ENCODE data around the gene PXDN. TPM values are rescaled to one million over a fixed set of nuclear protein-coding genes. Genes with fewer than 3 reads are reported as not detected.
"Not testable (repeated sequence)": the region's sequence is repeated elsewhere in the genome, so short reads cannot be mapped to it uniquely, and the experiment has no call there.

Gene PXDN
- total RNA-seq, 2 experiments from 2014 or later = 0.86 to 1.8 TPM

GRCh38 chr2:1709335-1709605 is 35.0 kb downstream of the PXDN start:
- Mint-ChIP-seq H3K27me3 (no peaks in the 10 kb centered on the region), H3K4me3 (no peak overlapping the region), H3K4me1 (no peaks in the 10 kb centered on the region), H3K27ac (no peak overlapping the region), H3K9me3 (no peaks in the 10 kb centered on the region), H3K36me3 (no peaks in the 10 kb centered on the region)
- DNase-seq = no peak
- ATAC-seq (ENCODE audit: low read depth) = no peak
- POLR2A ChIA-PET = no interaction called here

GRCh38 chr2:1708476-1709334 is 35.6 kb downstream of the PXDN start:
- DNase-seq (no peak), ATAC-seq (ENCODE audit: low read depth) (no peak)
- Mint-ChIP-seq H3K4me3 (no peak overlapping the region), H3K9me3 (no peaks in the 10 kb centered on the region), H3K27ac (no peak overlapping the region), H3K36me3 (no peaks in the 10 kb centered on the region), H3K4me1 (no peaks in the 10 kb centered on the region), H3K27me3 (no peaks in the 10 kb centered on the region)
- POLR2A ChIA-PET = no interaction called here

GRCh38 chr2:1707771-1708418 is 36.4 kb downstream of the PXDN start:
- POLR2A ChIA-PET = no interaction called here
- Mint-ChIP-seq H3K4me1 (no peaks in the 10 kb centered on the region), H3K27ac (no peak overlapping the region), H3K27me3 (no peaks in the 10 kb centered on the region), H3K4me3 (no peak overlapping the region), H3K36me3 (no peaks in the 10 kb centered on the region), H3K9me3 (no peaks in the 10 kb centered on the region)
- ATAC-seq (ENCODE audit: low read depth) (no peak), DNase-seq (no peak)

- H3K9me3 Mint-ChIP-seq; H3K27me3 Mint-ChIP-seq; DNase-seq; POLR2A ChIA-PET; H3K4me3 Mint-ChIP-seq; H3K4me1 Mint-ChIP-seq; ATAC-seq (ENCODE audit: low read depth); H3K27ac Mint-ChIP-seq; H3K36me3 Mint-ChIP-seq: not testable (repeated sequence)
Measured at GRCh38 chr2:1706089-1706841, 38.0 kb downstream of the PXDN start.

- Mint-ChIP-seq H3K36me3 (no peaks in the 10 kb centered on the region), H3K4me3 (no peak overlapping the region), H3K27me3 (no peaks in the 10 kb centered on the region), H3K9me3 (no peaks in the 10 kb centered on the region), H3K4me1 (no peaks in the 10 kb centered on the region), H3K27ac (no peak overlapping the region)
- ATAC-seq (ENCODE audit: low read depth) (no peak), DNase-seq (no peak)
- POLR2A ChIA-PET = no interaction called here
Measured at GRCh38 chr2:1705557-1706076, 38.7 kb downstream of the PXDN start.

GRCh38 chr2:1704631-1705556 is 39.4 kb downstream of the PXDN start:
- DNase-seq (no peak), ATAC-seq (ENCODE audit: low read depth) (no peak)
- Mint-ChIP-seq H3K27me3 (no peaks in the 10 kb centered on the region), H3K4me3 (no peak overlapping the region), H3K4me1 (no peaks in the 10 kb centered on the region), H3K36me3 (no peaks in the 10 kb centered on the region), H3K9me3 (no peaks in the 10 kb centered on the region), H3K27ac (no peak overlapping the region)
- POLR2A ChIA-PET = no interaction called here

GRCh38 chr2:1702186-1702565 is 42.1 kb downstream of the PXDN start:
- Mint-ChIP-seq H3K4me3 (no peak overlapping the region), H3K9me3 (no peaks in the 10 kb centered on the region), H3K4me1 (no peaks in the 10 kb centered on the region), H3K36me3 (no peaks in the 10 kb centered on the region), H3K27ac (no peak overlapping the region), H3K27me3 (no peaks in the 10 kb centered on the region)
- POLR2A ChIA-PET = no interaction called here
- no peak for ATAC-seq (ENCODE audit: low read depth)
- no peak for DNase-seq

GRCh38 chr2:1701556-1702185 is 42.6 kb downstream of the PXDN start:
- no peaks in the 10 kb centered on the region for H3K36me3 Mint-ChIP-seq
- H3K4me1 Mint-ChIP-seq = no peaks in the 10 kb centered on the region
- H3K9me3 Mint-ChIP-seq = no peaks in the 10 kb centered on the region
- POLR2A ChIA-PET = no interaction called here
- H3K27me3 Mint-ChIP-seq = no peaks in the 10 kb centered on the region
- no peak for DNase-seq
- no peak overlapping the region for H3K27ac Mint-ChIP-seq
- no peak overlapping the region for H3K4me3 Mint-ChIP-seq
- ATAC-seq (ENCODE audit: low read depth) = no peak

- Mint-ChIP-seq H3K36me3 (no peaks in the 10 kb centered on the region), H3K27me3 (no peaks in the 10 kb centered on the region), H3K4me1 (no peaks in the 10 kb centered on the region), H3K9me3 (no peaks in the 10 kb centered on the region), H3K27ac (no peak overlapping the region), H3K4me3 (no peak overlapping the region)
- ATAC-seq (ENCODE audit: low read depth) = no peak
- no peak for DNase-seq
- POLR2A ChIA-PET = no interaction called here
Measured at GRCh38 chr2:1701020-1701419, 43.3 kb downstream of the PXDN start.

- not testable (repeated sequence) for H3K9me3 Mint-ChIP-seq
Measured at GRCh38 chr2:1700427-1700826, 43.9 kb downstream of the PXDN start.

GRCh38 chr2:1698188-1698945 is 45.9 kb downstream of the PXDN start:
- no peak overlapping the region for H3K4me3 Mint-ChIP-seq

More at GRCh38 chr2:1700427-1700826, 43.9 kb downstream of the PXDN start:
- H3K4me1 Mint-ChIP-seq; POLR2A ChIA-PET; ATAC-seq (ENCODE audit: low read depth); H3K27ac Mint-ChIP-seq; H3K27me3 Mint-ChIP-seq; H3K4me3 Mint-ChIP-seq; H3K36me3 Mint-ChIP-seq; DNase-seq: not testable (repeated sequence)

GRCh38 chr2:1697601-1698000 is 46.7 kb downstream of the PXDN start:
- Mint-ChIP-seq H3K4me1 (no peaks in the 10 kb centered on the region), H3K27me3 (no peaks in the 10 kb centered on the region), H3K9me3 (no peaks in the 10 kb centered on the region), H3K4me3 (no peak overlapping the region), H3K27ac (no peak overlapping the region), H3K36me3 (no peaks in the 10 kb centered on the region)
- DNase-seq (no peak), ATAC-seq (ENCODE audit: low read depth) (no peak)
- POLR2A ChIA-PET = no interaction called here

More at GRCh38 chr2:1698188-1698945, 45.9 kb downstream of the PXDN start:
- H3K9me3 Mint-ChIP-seq = no peaks in the 10 kb centered on the region
- H3K27me3 Mint-ChIP-seq = no peaks in the 10 kb centered on the region
- DNase-seq (no peak), ATAC-seq (ENCODE audit: low read depth) (no peak)
- no peaks in the 10 kb centered on the region for H3K36me3 Mint-ChIP-seq
- POLR2A ChIA-PET = no interaction called here
- no peaks in the 10 kb centered on the region for H3K4me1 Mint-ChIP-seq
- H3K27ac Mint-ChIP-seq = no peak overlapping the region

Measured in activated naive CD8-positive, alpha-beta T cell treated with anti-CD3 and anti-CD28 coated beads, Interleukin-2, amount 10 ng/mL, durations not matched to agents 7 days and 5 days (primary cell).